Superior temporal gyrus (tissue), 1 donor: Measurements from ENCODE around the gene GFPT2.

ENCODE experiments used
- DNase-seq: peaks from one replicate; pipeline ENCODE4 v3.0.0-alpha.2; 2016; ENCODE audit errors: extremely low spot score

Gene GFPT2

GRCh38 chr5:180283026-180283615 lies 70.0 kb downstream of the GFPT2 start:
- no peak for DNase-seq

GRCh38 chr5:180282281-180282680 lies 70.9 kb downstream of the GFPT2 start:
- DNase-seq, result no peak

- no peak for DNase-seq
Measured at GRCh38 chr5:180281706-180282105, 71.4 kb downstream of the GFPT2 start.

- DNase-seq, result no peak
Measured at GRCh38 chr5:180274695-180275094, 78.4 kb downstream of the GFPT2 start.

- DNase-seq, result no peak
Measured at GRCh38 chr5:180271221-180271620, 81.9 kb downstream of the GFPT2 start.

DNA sequence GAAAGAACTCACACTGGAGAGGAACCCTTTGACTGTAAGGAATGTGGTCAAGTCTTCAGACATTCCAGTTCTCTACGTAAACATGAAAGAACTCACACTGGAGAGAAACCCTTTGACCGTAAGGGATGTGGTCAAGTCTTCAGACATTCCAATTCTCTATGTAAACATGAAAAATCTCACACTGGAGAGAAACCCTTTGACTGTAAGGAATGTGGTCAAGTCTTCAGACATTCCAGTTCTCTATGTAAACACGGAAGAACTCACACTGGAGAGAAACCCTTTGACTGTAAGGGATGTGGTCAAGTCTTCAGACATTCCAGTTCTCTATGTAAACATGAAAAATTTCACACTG lies 93.9 kb downstream of the GFPT2 start:
- DNase-seq, result no peak

DNA sequence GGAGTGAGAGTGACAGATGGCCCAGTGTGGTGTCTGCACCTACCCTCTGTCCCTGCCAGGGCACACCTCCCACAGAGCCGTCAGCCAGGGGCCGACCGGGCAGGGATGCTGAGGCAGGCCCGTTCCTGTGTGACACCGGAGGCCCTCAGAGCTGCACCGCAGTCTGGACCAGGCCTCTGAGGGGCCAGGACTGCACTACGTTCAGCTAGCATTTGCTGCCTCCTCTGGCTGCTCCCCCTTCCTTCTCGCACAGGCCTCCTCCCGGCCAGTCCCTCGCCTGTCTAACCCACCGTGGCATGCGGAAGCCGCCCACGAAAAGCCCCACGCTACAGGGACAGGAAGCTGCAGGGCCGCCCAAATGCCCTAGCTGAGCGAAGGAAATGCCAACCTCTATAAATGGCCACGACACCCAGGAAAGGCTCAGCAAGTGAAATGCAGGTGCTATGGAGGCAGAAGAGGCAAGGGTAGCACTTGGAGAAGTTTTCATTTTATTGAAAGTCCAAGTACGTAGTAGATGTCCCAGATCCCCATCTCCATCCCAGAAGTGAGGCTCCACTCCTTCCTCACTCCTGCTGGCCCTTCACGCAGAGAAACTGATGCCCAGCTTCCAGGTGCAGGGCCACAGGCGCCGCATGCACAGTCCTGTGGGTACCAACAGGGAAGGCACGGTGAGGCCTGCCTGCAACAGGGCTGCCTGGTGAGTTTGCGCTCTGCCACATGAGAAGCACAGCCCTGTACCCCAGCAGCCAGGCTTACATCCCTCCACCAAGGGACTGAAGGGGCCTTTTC lies 99.9 kb downstream of the GFPT2 start:
- DNase-seq, result no peak

GRCh38 chr5:180251887-180252286 lies 101.2 kb downstream of the GFPT2 start:
- no peak for DNase-seq

GRCh38 chr5:180251141-180251540 lies 102.0 kb downstream of the GFPT2 start:
- DNase-seq, result no peak
